ENCODE results near the gene SETD4. TPM values are rescaled to one million over a fixed set of nuclear protein-coding genes. Genes with fewer than 3 reads are reported as not detected.

SETD4 gene
- total RNA-seq, 3 donors from 2014 or later (not counting 1 experiment from before 2014, with no cell fraction given) = 19.1 to 29.3 (median 22.5) TPM

DNA sequence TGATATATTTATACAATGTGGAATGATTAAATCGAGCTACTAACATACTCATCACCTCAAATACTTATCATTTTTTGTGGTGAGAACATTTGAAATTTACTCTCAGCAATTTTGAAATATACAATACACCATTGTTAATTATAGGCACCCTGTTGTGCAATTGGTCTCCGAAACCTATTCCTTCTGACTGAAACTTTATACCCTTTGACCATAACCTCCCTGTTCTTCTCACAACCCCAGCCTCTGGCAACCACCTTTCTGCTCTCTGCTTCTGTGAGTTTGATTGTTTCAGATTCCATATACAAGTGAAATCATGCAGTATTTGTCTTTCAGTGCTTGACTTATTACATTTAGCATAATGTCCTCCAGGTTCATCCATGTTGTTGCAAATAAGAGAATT is 49.5 kb downstream of the SETD4 start:
- no peak overlapping the region for H3K4me3 ChIP-seq (ENCODE audit: low read length)
- H3K9me3 ChIP-seq (ENCODE audit: control insufficient read depth, insufficient read depth, low read length) = no peaks in the 10 kb centered on the region
- no peaks in the 10 kb centered on the region for H3K9me3 Mint-ChIP-seq
- no peak overlapping the region for H3K27ac ChIP-seq (ENCODE audit: low read length)
- H3K36me3 ChIP-seq (ENCODE audit: control insufficient read depth, insufficient read depth, low read length) = no peaks in the 10 kb centered on the region
- no peak overlapping the region for H3K4me3 Mint-ChIP-seq
- no peak overlapping the region for H3K27ac Mint-ChIP-seq
- H3K27me3 Mint-ChIP-seq (ENCODE audit: low read depth in 2 of 2) = peaks cover 3 to 26% of the 10 kb centered on the region in 2 donors
- intact Hi-C loops (cut with micrococcal nuclease) = no loop called here
- H3K27me3 ChIP-seq (ENCODE audit: control insufficient read depth, insufficient read depth, low read length) = peaks cover 2% of the 10 kb centered on the region
- WGBS (ENCODE audit: insufficient coverage) = 83% methylated on average over 1 of the region's 2 CpGs
- ATAC-seq (no peak), DNase-seq (no peak)
- no peaks in the 10 kb centered on the region for H3K4me1 ChIP-seq (ENCODE audit: control insufficient read depth, insufficient read depth, low read length)
- H3K36me3 Mint-ChIP-seq = no peaks in the 10 kb centered on the region
- TF ChIP-seq CTCF (IDR thresholded peaks at IDR 0.05) = no peak
- H3K4me1 Mint-ChIP-seq = no peaks in the 10 kb centered on the region

DNA sequence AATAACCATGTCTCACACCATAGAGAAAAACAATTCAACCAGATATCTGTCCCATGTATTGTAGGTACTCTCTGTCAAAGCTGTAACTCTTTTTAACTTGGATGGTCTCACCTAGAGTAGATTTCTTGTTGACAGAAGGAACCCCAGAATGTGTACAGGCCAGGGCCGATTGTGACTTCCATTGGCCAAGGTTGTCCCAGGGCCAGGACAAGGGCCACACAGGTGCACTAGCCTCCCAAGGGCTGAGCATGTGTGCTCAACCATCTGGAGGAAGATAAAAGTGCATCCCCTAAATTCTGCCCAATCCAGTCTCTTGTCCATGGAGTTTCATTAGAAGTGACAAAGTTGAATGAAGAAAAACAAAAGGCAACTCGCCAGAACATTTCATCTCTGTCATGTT is 51.8 kb downstream of the SETD4 start:
- intact Hi-C loops (cut with micrococcal nuclease) = no loop called here
- H3K36me3 ChIP-seq (ENCODE audit: control insufficient read depth, insufficient read depth, low read length) = no peaks in the 10 kb centered on the region
- H3K27ac Mint-ChIP-seq = no peak overlapping the region
- H3K36me3 Mint-ChIP-seq = no peaks in the 10 kb centered on the region
- WGBS (ENCODE audit: insufficient coverage) = 90% methylated on average over 2 of the region's 2 CpGs
- H3K4me1 Mint-ChIP-seq = no peaks in the 10 kb centered on the region
- H3K27me3 ChIP-seq (ENCODE audit: control insufficient read depth, insufficient read depth, low read length) = peaks cover 2% of the 10 kb centered on the region
- no peak overlapping the region for H3K4me3 Mint-ChIP-seq
- H3K9me3 Mint-ChIP-seq = no peaks in the 10 kb centered on the region
- ATAC-seq = no peak
- no peaks in the 10 kb centered on the region for H3K9me3 ChIP-seq (ENCODE audit: control insufficient read depth, insufficient read depth, low read length)
- no peak overlapping the region for H3K27ac ChIP-seq (ENCODE audit: low read length)
- H3K27me3 Mint-ChIP-seq (ENCODE audit: low read depth in 2 of 2) = peaks cover 2 to 32% of the 10 kb centered on the region in 2 donors
- H3K4me1 ChIP-seq (ENCODE audit: control insufficient read depth, insufficient read depth, low read length) = no peaks in the 10 kb centered on the region
- no peak for TF ChIP-seq CTCF (IDR thresholded peaks at IDR 0.05)
- no peak overlapping the region for H3K4me3 ChIP-seq (ENCODE audit: low read length)
- DNase-seq = no peak

DNA sequence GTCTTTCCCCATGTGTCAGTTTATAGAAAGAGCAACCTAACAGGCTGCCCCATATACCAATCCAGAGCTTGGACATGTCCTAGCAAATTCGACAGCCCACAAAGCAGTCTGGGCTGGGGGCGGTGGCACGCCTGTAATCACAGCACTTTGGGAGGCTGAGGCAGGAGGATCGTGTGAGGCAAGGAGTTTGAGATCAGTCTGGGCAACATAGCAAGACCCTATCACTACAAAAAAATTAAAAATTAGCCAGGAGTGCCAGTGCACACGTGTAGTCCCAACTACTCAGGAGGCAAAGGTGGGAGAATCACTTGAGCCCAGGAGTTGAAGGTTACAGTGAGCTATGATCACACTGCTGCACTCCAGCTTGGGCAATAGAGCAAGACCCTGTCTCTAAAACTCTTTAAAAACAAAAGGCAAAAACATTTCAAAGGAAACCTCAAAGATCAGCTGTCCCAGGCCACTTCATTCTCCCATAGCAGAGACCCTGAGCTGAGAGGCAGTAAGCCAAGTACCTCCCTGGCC is 54.4 kb downstream of the SETD4 start:
- Mint-ChIP-seq H3K27me3 (ENCODE audit: low read depth in 2 of 2) (peaks cover 2 to 28% of the 10 kb centered on the region in 2 donors), H3K36me3 (no peaks in the 10 kb centered on the region), H3K27ac (no peak overlapping the region)

More for the DNA sequence above, 54.4 kb downstream of the SETD4 start:
- no peak for TF ChIP-seq CTCF (IDR thresholded peaks at IDR 0.05)
- no peaks in the 10 kb centered on the region for H3K9me3 ChIP-seq (ENCODE audit: control insufficient read depth, insufficient read depth, low read length)
- DNase-seq = no peak
- H3K27me3 ChIP-seq (ENCODE audit: control insufficient read depth, insufficient read depth, low read length) = peaks cover 2% of the 10 kb centered on the region
- no peak for ATAC-seq
- 97% methylated on average over 5 of the region's 5 CpGs for WGBS (ENCODE audit: insufficient coverage)
- H3K4me1 Mint-ChIP-seq = no peaks in the 10 kb centered on the region
- no peak overlapping the region for H3K4me3 ChIP-seq (ENCODE audit: low read length)
- no peak overlapping the region for H3K4me3 Mint-ChIP-seq
- no peaks in the 10 kb centered on the region for H3K36me3 ChIP-seq (ENCODE audit: control insufficient read depth, insufficient read depth, low read length)
- no peaks in the 10 kb centered on the region for H3K9me3 Mint-ChIP-seq
- H3K27ac ChIP-seq (ENCODE audit: low read length) = no peak overlapping the region
- H3K4me1 ChIP-seq (ENCODE audit: control insufficient read depth, insufficient read depth, low read length) = no peaks in the 10 kb centered on the region
- intact Hi-C loops (cut with micrococcal nuclease) = no loop called here

Data from natural killer cell (primary cell).